H9 (cell line): ENCODE measurements around the gene DPP10. TPM values are rescaled to one million over a fixed set of nuclear protein-coding genes. Genes with fewer than 3 reads are reported as not detected.
A peak's percentile ranks its signal among the peaks of the same experiment; 100 is the strongest.

Experiments
- DNase-seq: peaks from one replicate; pipeline ENCODE4 v3.0.0-alpha.2; 2017
- H2AFZ ChIP-seq: one replicate; pipeline ENCODE4 v1.6.1; 2013; ENCODE audit warnings: mild to moderate bottlenecking, low read length, control low read depth, moderate library complexity
- H2AK5ac ChIP-seq: 2 replicates; pipeline ENCODE4 v1.6.1; 2013; ENCODE audit warnings: low read length, control low read depth, mixed read lengths; ENCODE audit not compliant: insufficient read length
- H2BK120ac ChIP-seq: one replicate; pipeline ENCODE4 v1.6.1; 2013; ENCODE audit warnings: low read depth, mild to moderate bottlenecking, low read length, control low read depth, inconsistent platforms; ENCODE audit not compliant: poor library complexity, severe bottlenecking
- H2BK12ac ChIP-seq: 2 replicates; pipeline ENCODE4 v1.6.1; 2013; ENCODE audit warnings: low read length, control low read depth, mixed read lengths, low read depth; ENCODE audit not compliant: insufficient read length
- H2BK15ac ChIP-seq: 2 replicates; pipeline ENCODE4 v1.6.1; 2013; ENCODE audit warnings: low read depth, low read length, control low read depth
- H2BK20ac ChIP-seq: one replicate; pipeline ENCODE4 v1.6.1; 2013; ENCODE audit warnings: low read depth, mild to moderate bottlenecking, low read length, control low read depth, inconsistent platforms; ENCODE audit not compliant: poor library complexity, severe bottlenecking
- H2BK5ac ChIP-seq: 2 replicates; pipeline ENCODE4 v1.6.1; 2013; ENCODE audit warnings: low read length, control low read depth, mixed read lengths; ENCODE audit not compliant: insufficient read length
- H3K14ac ChIP-seq: 2 replicates; pipeline ENCODE4 v1.6.1; 2013; ENCODE audit warnings: low read length, control low read depth; ENCODE audit not compliant: insufficient read depth
- H3K18ac ChIP-seq: 2 replicates; pipeline ENCODE4 v1.6.1; 2013; ENCODE audit warnings: low read depth, mild to moderate bottlenecking, mixed read lengths, low read length, control low read depth; ENCODE audit not compliant: insufficient read length
- H3K23ac ChIP-seq: 2 replicates; pipeline ENCODE4 v1.6.1; 2013; ENCODE audit warnings: low read length, control low read depth, mixed read lengths, low read depth; ENCODE audit not compliant: insufficient read length
- H3K23me2 ChIP-seq: 2 replicates; pipeline ENCODE4 v1.6.1; 2013; ENCODE audit warnings: low read depth, mild to moderate bottlenecking, mixed read lengths, low read length, control low read depth; ENCODE audit not compliant: insufficient read length, poor library complexity, severe bottlenecking
- H3K27ac ChIP-seq: 2 replicates; pipeline ENCODE4 v1.5.1; 2013; ENCODE audit warnings: low read length, control low read depth, mixed read lengths, low read depth; ENCODE audit not compliant: insufficient read length
- H3K27me3 ChIP-seq: 2 replicates; pipeline ENCODE4 v1.6.1; 2013; ENCODE audit warnings: low read length, control low read depth, inconsistent platforms; ENCODE audit not compliant: insufficient read depth
- H3K4ac ChIP-seq: 2 replicates; pipeline ENCODE4 v1.6.1; 2013; ENCODE audit warnings: low read depth, mild to moderate bottlenecking, control low read depth, inconsistent platforms, low read length, moderate library complexity
- H3K4me1 ChIP-seq: 2 replicates; pipeline ENCODE4 v1.6.1; 2013; ENCODE audit warnings: low read length, control low read depth, inconsistent platforms; ENCODE audit not compliant: insufficient read depth
- H3K4me2 ChIP-seq: 2 replicates; pipeline ENCODE4 v1.6.1; 2013; ENCODE audit warnings: low read length, control low read depth, mixed read lengths; ENCODE audit not compliant: insufficient read length, insufficient read depth
- H3K56ac ChIP-seq: 2 replicates; pipeline ENCODE4 v1.6.1; 2013; ENCODE audit warnings: low read depth, mild to moderate bottlenecking, mixed read lengths, low read length, control low read depth; ENCODE audit not compliant: insufficient read length
- H3K79me1 ChIP-seq: 2 replicates; pipeline ENCODE4 v1.6.1; 2013; ENCODE audit warnings: low read depth, mild to moderate bottlenecking, moderate library complexity, low read length, control low read depth, inconsistent platforms; ENCODE audit not compliant: insufficient read depth, poor library complexity, severe bottlenecking
- H3K79me2 ChIP-seq: 2 replicates; pipeline ENCODE4 v1.6.1; 2013; ENCODE audit warnings: low read length, control low read depth, inconsistent platforms; ENCODE audit not compliant: insufficient read depth
- H3K9ac ChIP-seq: 2 replicates; pipeline ENCODE4 v1.6.1; 2013; ENCODE audit warnings: low read length, control low read depth, mixed read lengths; ENCODE audit not compliant: insufficient read length; ENCODE audit errors: extremely low read depth
- H3K9me3 ChIP-seq: one replicate; pipeline ENCODE4 v1.6.1; 2013; ENCODE audit warnings: low read depth, low read length, inconsistent platforms; ENCODE audit not compliant: control insufficient read depth
- H3T11ph ChIP-seq: one replicate; pipeline ENCODE4 v1.6.1; 2013; ENCODE audit warnings: mild to moderate bottlenecking, low read length, control low read depth, inconsistent platforms
- H4K20me1 ChIP-seq: one replicate; pipeline ENCODE4 v1.6.1; 2013; ENCODE audit not compliant: control insufficient read depth, insufficient read length, insufficient read depth
- H4K5ac ChIP-seq: 2 replicates; pipeline ENCODE4 v1.6.1; 2013; ENCODE audit warnings: low read depth, mild to moderate bottlenecking, mixed read lengths, low read length, control low read depth; ENCODE audit not compliant: insufficient read length
- H4K8ac ChIP-seq: replicated peaks from 2 replicates; pipeline ENCODE4 v1.6.1; 2013; ENCODE audit warnings: low read length, control low read depth, mixed read lengths, low read depth; ENCODE audit not compliant: insufficient read length
- H4K91ac ChIP-seq: 2 replicates; pipeline ENCODE4 v1.6.1; 2013; ENCODE audit warnings: low read depth, mild to moderate bottlenecking, moderate library complexity, mixed read lengths, low read length, control low read depth; ENCODE audit not compliant: insufficient read length
- H3K27ac Mint-ChIP-seq, 3 experiments: 2 replicates in 2 of 3; 3 replicates in 1 of 3; pipeline ENCODE4 v1.8.0; 2020 to 2021; ENCODE audit warnings: mixed read lengths in 3 of 3, mild to moderate bottlenecking in 1 of 3, moderate library complexity in 1 of 3
- H3K27me3 Mint-ChIP-seq: 2 replicates; pipeline ENCODE4 v1.8.0; 2021; ENCODE audit warnings: low read depth, mild to moderate bottlenecking, moderate library complexity, mixed read lengths
- H3K36me3 Mint-ChIP-seq, 3 experiments: 2 replicates in 2 of 3; 3 replicates in 1 of 3; pipeline ENCODE4 v1.8.0; 2020 to 2021; ENCODE audit warnings: low read depth in 3 of 3, mixed read lengths in 3 of 3; ENCODE audit not compliant: insufficient read depth in 1 of 3
- H3K4me1 Mint-ChIP-seq, 2 experiments: 2 replicates each; pipeline ENCODE4 v1.8.0; 2020; ENCODE audit warnings: mixed read lengths in 2 of 2
- H3K4me3 Mint-ChIP-seq, 2 experiments: 2 replicates in 1 of 2; 3 replicates in 1 of 2; pipeline ENCODE4 v1.8.0; 2020 to 2021; ENCODE audit warnings: mild to moderate bottlenecking in 2 of 2, mixed read lengths in 2 of 2, moderate library complexity in 1 of 2
- H3K9me3 Mint-ChIP-seq, 2 experiments: 2 replicates in 1 of 2; 3 replicates in 1 of 2; pipeline ENCODE4 v1.8.0; 2020; ENCODE audit warnings: mild to moderate bottlenecking in 2 of 2, mixed read lengths in 2 of 2, moderate library complexity in 1 of 2
- WGBS: extraction: QIAGEN DNeasy Blood & Tissue Kit; methylation state at CpG from one replicate; pipeline ENCODE4 v1.1.7; 2013; ENCODE audit warnings: missing lambda C conversion rate, low lambda C conversion rate, mixed read lengths; ENCODE audit not compliant: insufficient read length; ENCODE audit errors: extremely low coverage; 5-methylcytosine and 5-hydroxymethylcytosine counted together
- total RNA-seq: library from RNA; stranded (reverse); gene quantifications from 2 replicates; pipeline ENCODE4 v1.2.1, GENCODE V29; 2021
- TF ChIP-seq, protein P1 (sequence below): fragments of 200-600 bp; sonication (generic); conservative IDR thresholded peaks from 3 replicates; pipeline ENCODE4 v1.8.0; 2021; ENCODE audit warnings: antibody characterized with exemption, mild to moderate bottlenecking

The DPP10 gene
- total RNA-seq, 1 experiment from 2014 or later = 11.3 TPM

DNA sequence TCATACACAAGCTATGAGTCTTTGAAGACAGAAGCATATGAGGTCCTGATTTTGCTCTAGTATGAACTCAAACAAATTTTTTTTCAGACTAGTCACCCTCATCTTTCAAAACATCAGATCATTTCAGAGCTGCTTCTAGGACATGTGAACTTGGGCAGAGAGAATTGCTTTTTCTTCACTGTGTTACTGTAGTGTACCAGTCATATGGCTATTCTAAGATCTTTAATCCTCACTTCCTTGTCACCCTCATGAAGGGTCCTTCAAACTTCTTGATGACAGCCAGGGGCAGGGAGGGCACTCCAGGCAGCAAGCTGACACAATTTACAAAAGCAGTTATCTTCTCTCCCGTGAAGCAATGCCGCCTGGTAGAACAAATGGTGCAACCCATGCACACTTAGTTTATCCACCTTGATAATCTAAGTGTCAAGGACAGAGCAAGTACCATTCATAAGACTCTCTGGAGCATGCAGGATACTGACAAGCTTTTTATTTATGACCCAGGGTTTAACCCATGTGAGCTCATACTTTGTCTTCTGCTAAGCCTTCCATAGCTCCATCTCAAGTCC, 200.6 kb downstream of the DPP10 start:
- H3K18ac ChIP-seq = peak overlapping the region; percentile 38
- no peak overlapping the region for H3K23ac ChIP-seq
- Mint-ChIP-seq H3K4me3 (no peak overlapping the region), H3K27me3 (no peaks in the 10 kb centered on the region), H3K36me3 (peaks cover 0 to 12% (median 12%) of the 10 kb centered on the region in 3 experiments; a peak in 3 of 7 replicates), H3K27ac (no peak overlapping the region), H3K9me3 (peaks cover 10 to 12% of the 10 kb centered on the region in 2 experiments; a peak in 4 of 5 replicates), H3K4me1 (peaks cover 6 to 8% of the 10 kb centered on the region in 2 experiments)
- no peak overlapping the region for H3K4ac ChIP-seq
- H2BK15ac ChIP-seq = no peak overlapping the region
- WGBS = no CpG with 5 or more reads among the region's 2 CpGs
- H3K79me2 ChIP-seq = no peaks in the 10 kb centered on the region; the same call in 1 of the 2 replicates
- no peak overlapping the region for H4K5ac ChIP-seq
- no peak overlapping the region for H3K9ac ChIP-seq
- no peaks in the 10 kb centered on the region for H3K27me3 ChIP-seq
- no peak overlapping the region for H4K8ac ChIP-seq
- H3K14ac ChIP-seq = no peak overlapping the region
- no peak overlapping the region for H2AFZ ChIP-seq
- H3T11ph ChIP-seq = no peak overlapping the region
- H3K23me2 ChIP-seq = no peaks in the 10 kb centered on the region
- no peaks in the 10 kb centered on the region for H3K4me1 ChIP-seq
- H3K9me3 ChIP-seq = no peaks in the 10 kb centered on the region
- no peak overlapping the region for H3K56ac ChIP-seq
- H4K91ac ChIP-seq = no peak overlapping the region
- no peak overlapping the region for H3K4me2 ChIP-seq
- no peak overlapping the region for H2BK20ac ChIP-seq
- no peak overlapping the region for H3K27ac ChIP-seq
- H4K20me1 ChIP-seq = no peaks in the 10 kb centered on the region
- H2BK120ac ChIP-seq = no peak overlapping the region
- H3K79me1 ChIP-seq = no peaks in the 10 kb centered on the region
- no peak overlapping the region for H2AK5ac ChIP-seq
- TF ChIP-seq, protein P1, sequence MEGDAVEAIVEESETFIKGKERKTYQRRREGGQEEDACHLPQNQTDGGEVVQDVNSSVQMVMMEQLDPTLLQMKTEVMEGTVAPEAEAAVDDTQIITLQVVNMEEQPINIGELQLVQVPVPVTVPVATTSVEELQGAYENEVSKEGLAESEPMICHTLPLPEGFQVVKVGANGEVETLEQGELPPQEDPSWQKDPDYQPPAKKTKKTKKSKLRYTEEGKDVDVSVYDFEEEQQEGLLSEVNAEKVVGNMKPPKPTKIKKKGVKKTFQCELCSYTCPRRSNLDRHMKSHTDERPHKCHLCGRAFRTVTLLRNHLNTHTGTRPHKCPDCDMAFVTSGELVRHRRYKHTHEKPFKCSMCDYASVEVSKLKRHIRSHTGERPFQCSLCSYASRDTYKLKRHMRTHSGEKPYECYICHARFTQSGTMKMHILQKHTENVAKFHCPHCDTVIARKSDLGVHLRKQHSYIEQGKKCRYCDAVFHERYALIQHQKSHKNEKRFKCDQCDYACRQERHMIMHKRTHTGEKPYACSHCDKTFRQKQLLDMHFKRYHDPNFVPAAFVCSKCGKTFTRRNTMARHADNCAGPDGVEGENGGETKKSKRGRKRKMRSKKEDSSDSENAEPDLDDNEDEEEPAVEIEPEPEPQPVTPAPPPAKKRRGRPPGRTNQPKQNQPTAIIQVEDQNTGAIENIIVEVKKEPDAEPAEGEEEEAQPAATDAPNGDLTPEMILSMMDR = no peak
- H2BK12ac ChIP-seq = no peak overlapping the region
- H2BK5ac ChIP-seq = no peak overlapping the region
- no peak for DNase-seq
